OCI-LY1 (cell line): ENCODE results near the gene C2CD3.

ENCODE experiments used
- H2AFZ ChIP-seq: fragments of 200-600 bp; sonication (generic), shearing (Covaris generic); 2 replicates; pipeline ENCODE4 v1.6.0; 2014; ENCODE audit warnings: antibody characterized with exemption, mild to moderate bottlenecking, low read length
- H3F3A ChIP-seq: fragments of 200-600 bp; sonication (generic), shearing (Covaris generic); 2 replicates; pipeline ENCODE4 v1.6.0; 2014; ENCODE audit warnings: mild to moderate bottlenecking, antibody characterized with exemption, low read length, moderate library complexity; ENCODE audit not compliant: insufficient read depth
- H3K27ac ChIP-seq: fragments of 200-600 bp; sonication (generic); 2 replicates; pipeline ENCODE4 v1.5.1; 2014; ENCODE audit warnings: low read length, mixed run types, mild to moderate bottlenecking, low read depth; ENCODE audit not compliant: poor library complexity, severe bottlenecking
- H3K27me3 ChIP-seq: fragments of 200-600 bp; sonication (generic); 2 replicates; pipeline ENCODE4 v1.6.0; 2014; ENCODE audit warnings: antibody characterized with exemption, mild to moderate bottlenecking, low read length, moderate library complexity; ENCODE audit not compliant: insufficient read depth
- H3K36me3 ChIP-seq: fragments of 200-600 bp; sonication (generic); 2 replicates; pipeline ENCODE4 v1.6.1; 2014; ENCODE audit warnings: mild to moderate bottlenecking, antibody characterized with exemption, low read length, moderate library complexity, mixed read lengths; ENCODE audit not compliant: insufficient read depth
- H3K4me1 ChIP-seq: fragments of 200-600 bp; sonication (generic); 2 replicates; pipeline ENCODE4 v1.5.1; 2014; ENCODE audit warnings: mild to moderate bottlenecking, low read length, moderate library complexity; ENCODE audit not compliant: insufficient read depth, severe bottlenecking
- H3K4me2 ChIP-seq: fragments of 200-600 bp; sonication (generic), shearing (Covaris generic); 2 replicates; pipeline ENCODE4 v1.6.1; 2014; ENCODE audit warnings: low read length
- H3K4me3 ChIP-seq: fragments of 200-600 bp; sonication (generic); 2 replicates; pipeline ENCODE4 v1.5.1; 2014; ENCODE audit warnings: low read length, low read depth, mild to moderate bottlenecking, mixed read lengths; ENCODE audit not compliant: poor library complexity, severe bottlenecking
- H3K79me2 ChIP-seq: fragments of 200-600 bp; shearing (Covaris generic); 2 replicates; pipeline ENCODE4 v1.6.1; 2016; ENCODE audit warnings: mixed run types, low read length, mixed read lengths; ENCODE audit not compliant: insufficient read depth
- H3K9ac ChIP-seq: fragments of 200-600 bp; sonication (generic), shearing (Covaris generic); 2 replicates; pipeline ENCODE4 v1.6.1; 2014; ENCODE audit warnings: mild to moderate bottlenecking, low read length, mixed read lengths
- H3K9me2 ChIP-seq: fragments of 200-600 bp; sonication (generic), shearing (Covaris generic); 2 replicates; pipeline ENCODE4 v1.6.1; 2014; ENCODE audit warnings: low read depth, mild to moderate bottlenecking, low read length, mixed read lengths
- H3K9me3 ChIP-seq: fragments of 200-600 bp; shearing (Covaris generic); 2 replicates; pipeline ENCODE4 v1.6.1; 2014; ENCODE audit warnings: low read length, mixed read lengths
- H4K20me1 ChIP-seq: fragments of 200-600 bp; sonication (generic), shearing (Covaris generic); 2 replicates; pipeline ENCODE4 v1.6.0; 2016; ENCODE audit warnings: mild to moderate bottlenecking, low read length; ENCODE audit not compliant: insufficient read depth
- EZH2 ChIP-seq: fragments of 200-600 bp; sonication (generic), shearing (Covaris generic); IDR thresholded peaks from 2 replicates; pipeline ENCODE4 v1.8.0; 2017; ENCODE audit warnings: borderline replicate concordance, mixed run types, mild to moderate bottlenecking, antibody characterized with exemption, low read length, moderate library complexity, mixed read lengths
- TF ChIP-seq, protein P1 (sequence below): fragments of 200-600 bp; sonication (generic), shearing (Covaris generic); IDR thresholded peaks from 2 replicates; pipeline ENCODE4 v1.5.1; 2017; ENCODE audit warnings: mild to moderate bottlenecking, antibody characterized with exemption, low read length, moderate library complexity, mixed read lengths

Gene C2CD3

DNA sequence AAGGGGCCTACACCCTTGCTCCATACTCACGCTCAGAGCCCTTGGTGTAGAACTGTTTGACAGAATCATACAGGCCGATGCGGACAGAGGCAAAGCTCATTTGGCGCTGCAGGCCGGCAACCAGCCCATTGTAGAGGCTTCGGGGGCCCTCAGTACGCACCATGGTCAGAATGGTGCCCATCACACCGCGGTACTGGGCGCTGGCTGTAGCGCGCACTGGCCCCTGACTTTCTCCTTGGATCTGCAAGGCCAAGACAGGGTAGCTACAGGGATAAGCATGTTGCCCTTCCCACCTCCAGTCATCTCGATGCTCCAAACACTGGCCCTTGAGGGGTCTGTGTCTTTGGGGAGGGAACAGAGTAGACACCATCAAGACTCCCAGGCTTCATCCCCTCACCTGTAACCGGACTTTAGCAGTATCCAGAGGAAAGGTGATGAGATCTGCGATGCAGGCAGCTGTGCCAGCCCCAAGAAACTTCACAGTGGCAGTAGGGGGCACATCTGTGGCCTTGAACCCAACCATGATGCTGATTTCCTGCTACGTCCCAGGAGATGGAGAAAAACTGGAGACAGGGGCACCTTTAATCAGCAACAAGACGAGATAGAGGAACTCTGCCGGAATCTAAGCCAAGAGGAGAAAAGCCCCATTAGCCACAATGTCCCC, 192.8 kb downstream of the C2CD3 start:
- H4K20me1 ChIP-seq = no peaks in the 10 kb centered on the region
- H3F3A ChIP-seq = peaks cover 20% of the 10 kb centered on the region
- H3K4me3 ChIP-seq = peak overlapping the region; percentile 3
- H3K9ac ChIP-seq = no peak overlapping the region; the same call in 1 of the 2 replicates
- peak overlapping the region; percentile 98 for H3K27ac ChIP-seq
- no peaks in the 10 kb centered on the region for H3K9me2 ChIP-seq
- peaks cover 75% of the 10 kb centered on the region for H3K4me1 ChIP-seq
- no peak overlapping the region for H2AFZ ChIP-seq
- peak overlapping the region; percentile 16; the same call in 1 of the 2 replicates for H3K4me2 ChIP-seq
- TF ChIP-seq, protein P1, sequence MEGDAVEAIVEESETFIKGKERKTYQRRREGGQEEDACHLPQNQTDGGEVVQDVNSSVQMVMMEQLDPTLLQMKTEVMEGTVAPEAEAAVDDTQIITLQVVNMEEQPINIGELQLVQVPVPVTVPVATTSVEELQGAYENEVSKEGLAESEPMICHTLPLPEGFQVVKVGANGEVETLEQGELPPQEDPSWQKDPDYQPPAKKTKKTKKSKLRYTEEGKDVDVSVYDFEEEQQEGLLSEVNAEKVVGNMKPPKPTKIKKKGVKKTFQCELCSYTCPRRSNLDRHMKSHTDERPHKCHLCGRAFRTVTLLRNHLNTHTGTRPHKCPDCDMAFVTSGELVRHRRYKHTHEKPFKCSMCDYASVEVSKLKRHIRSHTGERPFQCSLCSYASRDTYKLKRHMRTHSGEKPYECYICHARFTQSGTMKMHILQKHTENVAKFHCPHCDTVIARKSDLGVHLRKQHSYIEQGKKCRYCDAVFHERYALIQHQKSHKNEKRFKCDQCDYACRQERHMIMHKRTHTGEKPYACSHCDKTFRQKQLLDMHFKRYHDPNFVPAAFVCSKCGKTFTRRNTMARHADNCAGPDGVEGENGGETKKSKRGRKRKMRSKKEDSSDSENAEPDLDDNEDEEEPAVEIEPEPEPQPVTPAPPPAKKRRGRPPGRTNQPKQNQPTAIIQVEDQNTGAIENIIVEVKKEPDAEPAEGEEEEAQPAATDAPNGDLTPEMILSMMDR = no peak
- peaks cover 13% of the 10 kb centered on the region for H3K79me2 ChIP-seq
- peaks cover 94% of the 10 kb centered on the region for H3K36me3 ChIP-seq
- no peaks in the 10 kb centered on the region for H3K27me3 ChIP-seq
- H3K9me3 ChIP-seq = no peaks in the 10 kb centered on the region

GRCh38 chr11:73976451-73977151, 194.2 kb downstream of the C2CD3 start:
- H3K4me1 ChIP-seq = peaks cover 88% of the 10 kb centered on the region
- H2AFZ ChIP-seq = no peak overlapping the region
- no peaks in the 10 kb centered on the region for H3K9me3 ChIP-seq
- peaks cover 4% of the 10 kb centered on the region; the same call in 1 of the 2 replicates for H3K79me2 ChIP-seq
- TF ChIP-seq, protein P1 = no peak
- no peak for TF ChIP-seq EZH2
- H3K9ac ChIP-seq = no peak overlapping the region
- peaks cover 87% of the 10 kb centered on the region for H3K36me3 ChIP-seq
- no peaks in the 10 kb centered on the region for H4K20me1 ChIP-seq
- no peak overlapping the region for H3K4me3 ChIP-seq
- peak overlapping the region; percentile 98 for H3K27ac ChIP-seq
- no peak overlapping the region; the same call in 1 of the 2 replicates for H3K4me2 ChIP-seq
- peaks cover 19% of the 10 kb centered on the region for H3F3A ChIP-seq
- H3K9me2 ChIP-seq = no peaks in the 10 kb centered on the region
- no peaks in the 10 kb centered on the region for H3K27me3 ChIP-seq

DNA sequence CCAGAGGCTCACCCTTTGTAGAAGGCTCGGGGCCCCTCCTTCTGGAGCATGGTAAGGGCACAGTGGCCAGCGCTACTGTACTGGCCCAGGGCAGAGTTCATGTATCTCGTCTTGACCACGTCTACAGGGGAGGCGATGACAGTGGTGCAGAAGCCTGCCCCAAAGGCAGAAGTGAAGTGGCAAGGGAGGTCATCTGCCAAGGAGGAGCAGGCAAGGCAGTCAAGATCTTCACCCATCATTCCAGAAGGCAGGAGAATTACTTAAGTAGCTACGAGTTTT, 195.4 kb downstream of the C2CD3 start:
- peaks cover 87% of the 10 kb centered on the region for H3K4me1 ChIP-seq
- H4K20me1 ChIP-seq = no peaks in the 10 kb centered on the region
- no peaks in the 10 kb centered on the region for H3K9me2 ChIP-seq
- no peak overlapping the region for H3K4me3 ChIP-seq
- H3K4me2 ChIP-seq = no peak overlapping the region
- no peak overlapping the region for H2AFZ ChIP-seq
- H3K9ac ChIP-seq = no peak overlapping the region
- no peaks in the 10 kb centered on the region for H3K79me2 ChIP-seq
- H3K27ac ChIP-seq = peak overlapping the region; percentile 76
- peaks cover 75% of the 10 kb centered on the region for H3K36me3 ChIP-seq
- no peaks in the 10 kb centered on the region for H3K27me3 ChIP-seq
- TF ChIP-seq EZH2 = no peak
- TF ChIP-seq, protein P1 = no peak
- H3K9me3 ChIP-seq = no peaks in the 10 kb centered on the region
- peaks cover 8% of the 10 kb centered on the region; the same call in 1 of the 2 replicates for H3F3A ChIP-seq
